DND-41 (cell line): Measurements from ENCODE around the gene DBNL.

Experiments
- ATAC-seq: fragments of 200-7000 bp; cut with Tn5 transposase; 3 replicates; pipeline ENCODE4 v1.9.1; 2021; ENCODE audit warnings: low read depth; ENCODE audit not compliant: insufficient read depth
- DNase-seq: peaks from one replicate; pipeline ENCODE4 v3.0.0-alpha.2; 2020
- H2AFZ ChIP-seq: 2 replicates; pipeline ENCODE4 v1.6.0; 2012; ENCODE audit warnings: low read depth, low read length
- H3K27ac ChIP-seq: 2 replicates; pipeline ENCODE4 v1.5.1; 2012; ENCODE audit warnings: low read length, inconsistent platforms
- H3K27me3 ChIP-seq: fragments of 200-600 bp; sonication (generic); 2 replicates; pipeline ENCODE4 v1.6.0; 2012; ENCODE audit warnings: low read length, mild to moderate bottlenecking, inconsistent platforms; ENCODE audit not compliant: insufficient read depth, poor library complexity
- H3K36me3 ChIP-seq: 2 replicates; pipeline ENCODE4 v1.5.1; 2012; ENCODE audit warnings: low read length, inconsistent platforms; ENCODE audit not compliant: insufficient read depth
- H3K4me1 ChIP-seq: 2 replicates; pipeline ENCODE4 v1.5.1; 2012; ENCODE audit warnings: mild to moderate bottlenecking, low read length; ENCODE audit not compliant: insufficient read depth
- H3K4me2 ChIP-seq: 2 replicates; pipeline ENCODE4 v1.6.0; 2012; ENCODE audit warnings: mild to moderate bottlenecking, moderate library complexity, low read length, inconsistent platforms; ENCODE audit not compliant: insufficient read depth
- H3K4me3 ChIP-seq, 2 experiments: fragments of 200-600 bp in 1 of 2; shearing (Covaris generic) in 1 of 2; 2 replicates each; pipeline ENCODE4 v1.5.1; 2012 to 2016; ENCODE audit warnings: inconsistent platforms in 2 of 2, low read length in 2 of 2, mild to moderate bottlenecking in 2 of 2, low read depth in 1 of 2, moderate library complexity in 1 of 2
- H3K79me2 ChIP-seq: 2 replicates; pipeline ENCODE4 v1.6.0; 2012; ENCODE audit warnings: low read length, inconsistent platforms; ENCODE audit not compliant: insufficient read depth
- H3K9ac ChIP-seq: 2 replicates; pipeline ENCODE4 v1.6.0; 2012; ENCODE audit warnings: low read depth, mild to moderate bottlenecking, inconsistent platforms, low read length, moderate library complexity
- H3K9me3 ChIP-seq: 2 replicates; pipeline ENCODE4 v1.5.1; 2012; ENCODE audit warnings: low read length, moderate library complexity, mild to moderate bottlenecking, inconsistent platforms; ENCODE audit not compliant: insufficient read depth, severe bottlenecking
- H4K20me1 ChIP-seq: 2 replicates; pipeline ENCODE4 v1.6.0; 2012; ENCODE audit warnings: low read length; ENCODE audit not compliant: insufficient read depth
- CTCF ChIP-seq: IDR thresholded peaks from 2 replicates; pipeline ENCODE4 v1.5.1; 2012; ENCODE audit warnings: borderline replicate concordance, low read length, moderate library complexity, mild to moderate bottlenecking; ENCODE audit not compliant: poor library complexity, severe bottlenecking; ENCODE audit errors: extremely low read depth
- EZH2 ChIP-seq: IDR thresholded peaks from 3 replicates; pipeline ENCODE4 v1.6.1; 2012; ENCODE audit warnings: borderline replicate concordance, low read depth, mild to moderate bottlenecking, moderate library complexity, low read length, inconsistent platforms; ENCODE audit not compliant: severe bottlenecking

DBNL gene

GRCh38 chr7:44060091-44060947 lies 15.8 kb downstream of the DBNL start:
- no peaks in the 10 kb centered on the region for H3K27me3 ChIP-seq
- DNase-seq (no peak), ATAC-seq (no peak)
- peaks cover 74% of the 10 kb centered on the region for H3K36me3 ChIP-seq
- no peak overlapping the region for H2AFZ ChIP-seq
- peaks cover 53% of the 10 kb centered on the region for H4K20me1 ChIP-seq
- no peaks in the 10 kb centered on the region for H3K9me3 ChIP-seq
- TF ChIP-seq CTCF: no peak
- no peak for TF ChIP-seq EZH2
- no peak overlapping the region for H3K4me2 ChIP-seq
- no peaks in the 10 kb centered on the region for H3K4me1 ChIP-seq
- H3K9ac ChIP-seq: no peak overlapping the region
- peaks cover 14% of the 10 kb centered on the region for H3K79me2 ChIP-seq
- H3K4me3 ChIP-seq: no peak overlapping the region
- H3K27ac ChIP-seq: no peak overlapping the region

- H3K4me1 ChIP-seq: no peaks in the 10 kb centered on the region
- H2AFZ ChIP-seq: no peak overlapping the region
- H3K9ac ChIP-seq: no peak overlapping the region
- peaks cover 46% of the 10 kb centered on the region for H4K20me1 ChIP-seq
- no peak for DNase-seq
- H3K4me2 ChIP-seq: no peak overlapping the region
- no peaks in the 10 kb centered on the region for H3K27me3 ChIP-seq
- H3K36me3 ChIP-seq: peaks cover 66% of the 10 kb centered on the region
- ATAC-seq: no peak
- no peak overlapping the region for H3K4me3 ChIP-seq
- H3K9me3 ChIP-seq: no peaks in the 10 kb centered on the region
- no peak for TF ChIP-seq EZH2
- no peak for TF ChIP-seq CTCF
- H3K27ac ChIP-seq: no peak overlapping the region
- peaks cover 6% of the 10 kb centered on the region for H3K79me2 ChIP-seq
Observed at GRCh38 chr7:44060948-44061644, 16.6 kb downstream of the DBNL start.

- Histone ChIP-seq H3K4me3 (no peak overlapping the region), H2AFZ (no peak overlapping the region), H3K9me3 (no peaks in the 10 kb centered on the region), H3K4me2 (no peak overlapping the region), H3K36me3 (peaks cover 60% of the 10 kb centered on the region), H3K27ac (no peak overlapping the region), H3K9ac (no peak overlapping the region), H3K4me1 (no peaks in the 10 kb centered on the region), H3K27me3 (no peaks in the 10 kb centered on the region), H3K79me2 (no peaks in the 10 kb centered on the region), H4K20me1 (peaks cover 40% of the 10 kb centered on the region)
- ATAC-seq (no peak), DNase-seq (no peak)
- no peak for TF ChIP-seq CTCF
- no peak for TF ChIP-seq EZH2
Observed at GRCh38 chr7:44061645-44062179, 17.2 kb downstream of the DBNL start.
